OCI-M2 (cell line): Measurements from ENCODE around the gene P2RY8.

Experiments
- DNase-seq: peaks from one replicate; lab custom pipeline; 2025; ENCODE audit not compliant: unreplicated experiment; lab: John Stamatoyannopoulos, UW

P2RY8 gene

GRCh38 chrX:1420371-1420770 lies 116.6 kb downstream of the P2RY8 start:
- DNase-seq, result no peak

- no peak for DNase-seq
These were observed 117.2 kb downstream of the P2RY8 start for GRCh38 chrX:1419545-1420355.

GRCh38 chrX:1418901-1419544 lies 118.0 kb downstream of the P2RY8 start:
- DNase-seq, result no peak

GRCh38 chrX:1417921-1418771 lies 118.8 kb downstream of the P2RY8 start:
- DNase-seq, result no peak

- no peak for DNase-seq
These were observed 119.8 kb downstream of the P2RY8 start for GRCh38 chrX:1416965-1417760.

GRCh38 chrX:1416327-1416784 lies 120.6 kb downstream of the P2RY8 start:
- no peak for DNase-seq
